Neuronal stem cell (in vitro differentiated cells): ENCODE measurements around the gene ZPR1.

Experiments
- DNase-seq: peaks from one replicate; pipeline ENCODE4 v3.0.0-alpha.2; 2013; ENCODE audit warnings: low spot score
- H2AFZ ChIP-seq: one replicate; pipeline ENCODE4 v1.6.1; 2013; ENCODE audit warnings: mild to moderate bottlenecking, low read length, inconsistent platforms
- H2AK5ac ChIP-seq: 2 replicates; pipeline ENCODE4 v1.6.1; 2013; ENCODE audit warnings: low read depth, mild to moderate bottlenecking, inconsistent platforms, low read length, moderate library complexity, mixed read lengths
- H2BK120ac ChIP-seq: 2 replicates; pipeline ENCODE4 v1.6.1; 2013; ENCODE audit warnings: low read depth, mild to moderate bottlenecking, inconsistent platforms, low read length, moderate library complexity, mixed read lengths
- H2BK12ac ChIP-seq: one replicate; pipeline ENCODE4 v1.6.1; 2013; ENCODE audit warnings: low read length, inconsistent platforms
- H2BK15ac ChIP-seq: 2 replicates; pipeline ENCODE4 v1.6.1; 2013; ENCODE audit warnings: mild to moderate bottlenecking, low read length, inconsistent platforms, mixed read lengths
- H2BK5ac ChIP-seq: one replicate; pipeline ENCODE4 v1.6.1; 2013; ENCODE audit warnings: inconsistent platforms, mild to moderate bottlenecking, low read length, moderate library complexity
- H3K14ac ChIP-seq: one replicate; pipeline ENCODE4 v1.6.1; 2013; ENCODE audit warnings: low read length, inconsistent platforms
- H3K18ac ChIP-seq: 2 replicates; pipeline ENCODE4 v1.6.1; 2013; ENCODE audit warnings: low read length, inconsistent platforms
- H3K23ac ChIP-seq: 2 replicates; pipeline ENCODE4 v1.6.1; 2013; ENCODE audit warnings: low read depth, mild to moderate bottlenecking, mixed read lengths, low read length, inconsistent platforms; ENCODE audit not compliant: poor library complexity
- H3K27ac ChIP-seq: replicated peaks from 3 replicates; pipeline ENCODE4 v1.5.1; 2013; ENCODE audit warnings: low read length, inconsistent platforms
- H3K27me3 ChIP-seq, 3 experiments: 2 replicates each; pipeline ENCODE4 v1.6.1; 2013; ENCODE audit warnings: low read length in 3 of 3, mild to moderate bottlenecking in 2 of 3, inconsistent platforms in 1 of 3, low read depth in 1 of 3, mixed read lengths in 1 of 3, moderate library complexity in 1 of 3; ENCODE audit not compliant: control insufficient read depth in 3 of 3, insufficient read depth in 3 of 3
- H3K36me3 ChIP-seq, 2 donors: replicated peaks in 1 of 2; 2 replicates each; pipeline ENCODE4 v1.6.1; 2013; ENCODE audit warnings: low read length in 2 of 2; ENCODE audit not compliant: control insufficient read depth in 2 of 2, insufficient read depth in 2 of 2
- H3K4ac ChIP-seq: 2 replicates; pipeline ENCODE4 v1.6.1; 2013; ENCODE audit warnings: inconsistent platforms, mild to moderate bottlenecking, low read length, moderate library complexity
- H3K4me1 ChIP-seq, 2 donors: 1 replicate in 1 of 2; 2 replicates in 1 of 2; pipeline ENCODE4 v1.6.1; 2013; ENCODE audit warnings: low read length in 2 of 2, low read depth in 1 of 2; ENCODE audit not compliant: control insufficient read depth in 2 of 2, insufficient read depth in 1 of 2
- H3K4me2 ChIP-seq: one replicate; pipeline ENCODE4 v1.6.1; 2013; ENCODE audit warnings: mild to moderate bottlenecking, low read length, inconsistent platforms; ENCODE audit not compliant: insufficient read depth, poor library complexity, severe bottlenecking
- H3K4me3 ChIP-seq, 2 donors: 2 replicates each; pipeline ENCODE4 v1.5.1; 2013; ENCODE audit warnings: low read length in 2 of 2, mild to moderate bottlenecking in 2 of 2, inconsistent platforms in 1 of 2, moderate library complexity in 1 of 2
- H3K79me1 ChIP-seq: one replicate; pipeline ENCODE4 v1.6.1; 2013; ENCODE audit warnings: low read depth, mild to moderate bottlenecking, inconsistent platforms, low read length, moderate library complexity
- H3K9ac ChIP-seq: one replicate; pipeline ENCODE4 v1.6.1; 2013; ENCODE audit warnings: mild to moderate bottlenecking, low read depth, low read length, inconsistent platforms; ENCODE audit not compliant: poor library complexity
- H3K9me3 ChIP-seq, 2 donors: replicated peaks in 1 of 2; 2 replicates each; pipeline versions ENCODE3 to v1.6.1; 2013; ENCODE audit warnings: low read length in 2 of 2, mild to moderate bottlenecking in 2 of 2, inconsistent platforms in 1 of 2, low read depth in 1 of 2, mixed read lengths in 1 of 2, moderate library complexity in 1 of 2; ENCODE audit not compliant: control insufficient read depth in 2 of 2, insufficient read depth in 1 of 2
- H4K8ac ChIP-seq: one replicate; pipeline ENCODE4 v1.6.1; 2013; ENCODE audit warnings: low read depth, mild to moderate bottlenecking, inconsistent platforms, low read length, moderate library complexity
- H4K91ac ChIP-seq: one replicate; pipeline ENCODE4 v1.6.1; 2013; ENCODE audit warnings: low read length, low read depth, mild to moderate bottlenecking, inconsistent platforms; ENCODE audit not compliant: poor library complexity
- WGBS, 2 donors: extraction: QIAGEN DNeasy Blood & Tissue Kit; methylation state at CpG; one replicate each; pipeline ENCODE4 v1.1.7; 2013; ENCODE audit warnings: missing lambda C conversion rate in 2 of 2, mixed read lengths in 1 of 2; ENCODE audit not compliant: insufficient read length in 2 of 2, insufficient replicate concordance in 1 of 2; ENCODE audit errors: extremely low coverage in 2 of 2; 5-methylcytosine and 5-hydroxymethylcytosine counted together

Gene ZPR1

DNA sequence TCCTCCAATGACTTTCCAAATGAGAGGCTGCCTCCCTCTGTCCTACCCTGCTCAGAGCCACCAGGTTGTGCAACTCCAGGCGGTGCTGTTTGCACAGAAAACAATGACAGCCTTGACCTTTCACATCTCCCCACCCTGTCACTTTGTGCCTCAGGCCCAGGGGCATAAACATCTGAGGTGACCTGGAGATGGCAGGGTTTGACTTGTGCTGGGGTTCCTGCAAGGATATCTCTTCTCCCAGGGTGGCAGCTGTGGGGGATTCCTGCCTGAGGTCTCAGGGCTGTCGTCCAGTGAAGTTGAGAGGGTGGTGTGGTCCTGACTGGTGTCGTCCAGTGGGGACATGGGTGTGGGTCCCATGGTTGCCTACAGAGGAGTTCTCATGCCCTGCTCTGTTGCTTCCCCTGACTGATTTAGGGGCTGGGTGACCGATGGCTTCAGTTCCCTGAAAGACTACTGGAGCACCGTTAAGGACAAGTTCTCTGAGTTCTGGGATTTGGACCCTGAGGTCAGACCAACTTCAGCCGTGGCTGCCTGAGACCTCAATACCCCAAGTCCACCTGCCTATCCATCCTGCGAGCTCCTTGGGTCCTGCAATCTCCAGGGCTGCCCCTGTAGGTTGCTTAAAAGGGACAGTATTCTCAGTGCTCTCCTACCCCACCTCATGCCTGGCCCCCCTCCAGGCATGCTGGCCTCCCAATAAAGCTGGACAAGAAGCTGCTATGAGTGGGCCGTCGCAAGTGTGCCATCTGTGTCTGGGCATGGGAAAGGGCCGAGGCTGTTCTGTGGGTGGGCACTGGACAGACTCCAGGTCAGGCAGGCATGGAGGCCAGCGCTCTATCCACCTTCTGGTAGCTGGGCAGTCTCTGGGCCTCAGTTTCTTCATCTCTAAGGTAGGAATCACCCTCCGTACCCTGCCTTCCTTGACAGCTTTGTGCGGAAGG lies 44.8 kb upstream of the ZPR1 start:
- DNase-seq = no peak
- H2AK5ac ChIP-seq = peak overlapping the region; percentile 66
- no peaks in the 10 kb centered on the region for H3K36me3 ChIP-seq
- H2BK5ac ChIP-seq = no peak overlapping the region
- no peak overlapping the region for H3K9ac ChIP-seq
- H2BK120ac ChIP-seq = no peak overlapping the region
- WGBS, 2 donors = no CpG with 5 or more reads among the region's 13 CpGs
- no peak overlapping the region for H2AFZ ChIP-seq
- H3K79me1 ChIP-seq = no peaks in the 10 kb centered on the region
- H3K14ac ChIP-seq = peak overlapping the region; percentile 31
- H3K4ac ChIP-seq = no peak overlapping the region
- no peak overlapping the region for H4K91ac ChIP-seq
- peak overlapping the region; percentile 16 for H3K18ac ChIP-seq
- peaks cover 10 to 18% of the 10 kb centered on the region in 2 donors for H3K4me1 ChIP-seq
- H3K23ac ChIP-seq = no peak overlapping the region
- H4K8ac ChIP-seq = no peak overlapping the region
- H3K4me3 ChIP-seq = no peak overlapping the region
- peaks cover 0 to 10% (median 0%) of the 10 kb centered on the region in 3 experiments for H3K27me3 ChIP-seq
- no peaks in the 10 kb centered on the region for H3K9me3 ChIP-seq
- H3K27ac ChIP-seq = no peak overlapping the region
- peak overlapping the region; percentile 15 for H2BK15ac ChIP-seq
- H3K4me2 ChIP-seq = peak overlapping the region; percentile 4
- H2BK12ac ChIP-seq = peak overlapping the region; percentile 19

GRCh38 chr11:116831790-116832349 lies 44.0 kb upstream of the ZPR1 start:
- Histone ChIP-seq H3K79me1 (no peaks in the 10 kb centered on the region), H3K4me2 (no peak overlapping the region), H2BK5ac (no peak overlapping the region), H3K27me3 (peaks cover 0 to 10% (median 0%) of the 10 kb centered on the region in 3 experiments), H2AFZ (no peak overlapping the region), H3K18ac (no peak overlapping the region), H3K36me3 (no peaks in the 10 kb centered on the region), H3K4me3 (no peak overlapping the region), H3K23ac (no peak overlapping the region), H3K4ac (no peak overlapping the region), H3K27ac (no peak overlapping the region), H3K9me3 (no peaks in the 10 kb centered on the region), H4K8ac (no peak overlapping the region), H3K14ac (no peak overlapping the region), H3K4me1 (peaks cover 5 to 12% of the 10 kb centered on the region in 2 donors), H2AK5ac (no peak overlapping the region), H4K91ac (no peak overlapping the region), H2BK15ac (no peak overlapping the region), H3K9ac (no peak overlapping the region), H2BK12ac (no peak overlapping the region), H2BK120ac (no peak overlapping the region)
- no peak for DNase-seq
- no CpG with 5 or more reads among the region's 7 CpGs for WGBS, 2 donors

DNA sequence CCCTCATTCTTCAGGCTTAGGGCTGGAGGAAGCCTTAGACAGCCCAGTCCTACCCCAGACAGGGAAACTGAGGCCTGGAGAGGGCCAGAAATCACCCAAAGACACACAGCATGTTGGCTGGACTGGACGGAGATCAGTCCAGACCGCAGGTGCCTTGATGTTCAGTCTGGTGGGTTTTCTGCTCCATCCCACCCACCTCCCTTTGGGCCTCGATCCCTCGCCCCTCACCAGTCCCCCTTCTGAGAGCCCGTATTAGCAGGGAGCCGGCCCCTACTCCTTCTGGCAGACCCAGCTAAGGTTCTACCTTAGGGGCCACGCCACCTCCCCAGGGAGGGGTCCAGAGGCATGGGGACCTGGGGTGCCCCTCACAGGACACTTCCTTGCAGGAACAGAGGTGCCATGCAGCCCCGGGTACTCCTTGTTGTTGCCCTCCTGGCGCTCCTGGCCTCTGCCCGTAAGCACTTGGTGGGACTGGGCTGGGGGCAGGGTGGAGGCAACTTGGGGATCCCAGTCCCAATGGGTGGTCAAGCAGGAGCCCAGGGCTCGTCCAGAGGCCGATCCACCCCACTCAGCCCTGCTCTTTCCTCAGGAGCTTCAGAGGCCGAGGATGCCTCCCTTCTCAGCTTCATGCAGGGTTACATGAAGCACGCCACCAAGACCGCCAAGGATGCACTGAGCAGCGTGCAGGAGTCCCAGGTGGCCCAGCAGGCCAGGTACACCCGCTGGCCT lies 42.5 kb upstream of the ZPR1 start:
- H2AK5ac ChIP-seq = peak overlapping the region; percentile 89
- peak overlapping the region; percentile 55 for H2BK15ac ChIP-seq
- peak overlapping the region; percentile 48 for H3K18ac ChIP-seq
- no peaks in the 10 kb centered on the region for H3K79me1 ChIP-seq
- H2AFZ ChIP-seq = no peak overlapping the region
- H3K27me3 ChIP-seq = peaks cover 0 to 6% (median 0%) of the 10 kb centered on the region in 3 experiments
- no peak overlapping the region for H3K9ac ChIP-seq
- H3K4me2 ChIP-seq = no peak overlapping the region
- DNase-seq = no peak
- no peaks in the 10 kb centered on the region for H3K9me3 ChIP-seq
- no peak overlapping the region for H4K91ac ChIP-seq
- H3K4ac ChIP-seq = no peak overlapping the region
- H3K27ac ChIP-seq = no peak overlapping the region
- no peak overlapping the region for H2BK120ac ChIP-seq
- no peak overlapping the region for H3K14ac ChIP-seq
- H2BK12ac ChIP-seq = no peak overlapping the region
- H4K8ac ChIP-seq = no peak overlapping the region
- peaks cover 5 to 6% of the 10 kb centered on the region in 2 donors for H3K4me1 ChIP-seq
- no CpG with 5 or more reads among the region's 17 CpGs for WGBS, 2 donors
- H2BK5ac ChIP-seq = no peak overlapping the region
- no peaks in the 10 kb centered on the region for H3K36me3 ChIP-seq
- no peak overlapping the region for H3K4me3 ChIP-seq
- H3K23ac ChIP-seq = no peak overlapping the region
